ENCODE measurements around the gene LEPR.
A peak's percentile ranks its signal among the peaks of the same experiment; 100 is the strongest.

LEPR gene

DNA sequence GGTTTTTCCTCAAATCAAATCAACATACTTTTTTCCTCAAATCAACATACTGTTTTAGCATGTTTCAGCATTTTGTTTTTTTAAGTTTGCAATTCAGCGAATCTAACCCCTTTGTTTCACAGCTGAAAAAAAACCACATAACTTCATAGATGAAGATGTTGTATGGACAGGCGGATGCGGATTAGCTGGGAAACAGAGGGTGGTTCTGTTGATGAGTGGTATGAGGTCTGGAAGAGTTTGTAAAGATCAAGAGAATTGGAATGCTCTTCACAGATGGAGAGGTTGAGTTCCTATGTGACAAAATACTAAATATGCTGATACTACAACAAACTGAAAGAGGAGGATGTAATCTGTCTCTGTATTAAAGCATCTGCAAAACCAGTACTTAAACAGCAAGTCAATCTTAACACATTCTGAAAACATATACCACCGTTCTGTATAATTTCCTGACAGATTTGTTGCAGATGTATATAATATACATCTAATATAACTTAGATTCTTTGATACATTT is 10.6 kb upstream of the LEPR start:
- DNase-seq = no peak

DNA sequence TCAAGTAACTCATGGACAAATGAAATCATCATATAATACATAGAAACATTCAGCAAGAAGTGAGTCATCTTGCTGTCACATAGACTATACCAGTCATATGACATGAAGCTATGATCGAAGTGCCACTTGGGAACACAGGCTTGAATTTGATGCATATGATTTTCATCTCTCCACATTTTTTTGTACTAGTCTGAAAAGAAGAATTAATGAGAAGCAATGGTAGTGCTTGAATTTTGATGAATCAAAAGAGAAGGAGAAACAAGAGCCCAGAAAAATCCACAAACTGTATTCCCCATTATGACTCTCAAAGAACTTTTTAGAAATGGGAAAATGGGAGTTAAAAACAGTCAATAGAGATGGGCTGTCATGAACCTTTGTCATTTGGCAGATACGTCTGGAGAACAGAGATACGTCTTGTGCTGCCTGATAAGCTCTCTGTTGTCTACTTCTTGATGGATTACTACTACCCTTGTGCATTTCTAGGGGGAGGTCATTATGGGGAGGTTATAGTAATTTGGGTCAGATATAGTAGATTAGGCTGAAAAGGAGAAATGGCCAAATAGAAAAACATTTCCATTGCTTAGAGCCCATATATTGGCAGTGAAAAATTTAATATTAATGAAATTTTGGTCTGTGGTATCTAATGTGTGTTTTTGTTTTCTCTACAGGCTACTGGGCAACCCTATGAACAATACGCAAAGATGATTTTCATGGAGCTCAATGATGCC is 8.0 kb upstream of the LEPR start:
- no peak for DNase-seq

DNA sequence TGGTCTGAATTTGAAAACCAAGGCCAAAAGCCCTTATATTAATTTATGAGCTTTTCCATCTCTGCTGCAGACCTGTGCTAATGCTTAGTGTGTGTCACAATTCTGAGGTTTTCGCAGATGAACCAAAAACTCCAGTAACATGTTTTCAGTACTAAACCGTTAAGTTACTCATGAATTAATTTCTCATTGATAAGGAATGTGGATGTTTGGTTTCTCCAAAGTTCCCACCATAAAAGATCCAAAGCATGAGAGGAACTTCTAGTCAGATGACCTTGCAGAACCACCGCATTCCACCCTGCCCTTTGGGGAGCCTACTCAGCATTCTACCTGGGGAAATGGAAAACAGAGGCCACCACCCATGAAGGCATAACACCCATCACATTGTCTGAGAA is 7.5 kb upstream of the LEPR start:
- DNase-seq = no peak

DNA sequence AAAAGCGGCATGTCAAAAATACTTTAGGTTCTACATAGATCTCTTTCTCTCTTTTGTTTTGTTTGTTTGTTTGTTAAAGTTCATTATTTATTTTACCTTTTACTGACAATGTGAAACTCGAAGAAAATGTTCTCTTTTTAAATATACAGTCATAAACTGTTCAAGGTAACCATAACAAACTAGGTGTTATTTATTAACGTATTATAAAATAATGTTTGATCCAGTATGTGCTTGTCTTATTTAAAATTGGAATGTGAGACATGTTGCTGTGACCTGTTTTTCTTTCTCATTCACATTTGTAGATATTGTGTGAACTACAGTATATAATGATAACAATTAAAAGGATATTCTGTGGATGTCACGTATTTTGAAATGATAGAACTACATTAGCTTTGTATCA is 5.9 kb upstream of the LEPR start:
- no peak for DNase-seq

DNA sequence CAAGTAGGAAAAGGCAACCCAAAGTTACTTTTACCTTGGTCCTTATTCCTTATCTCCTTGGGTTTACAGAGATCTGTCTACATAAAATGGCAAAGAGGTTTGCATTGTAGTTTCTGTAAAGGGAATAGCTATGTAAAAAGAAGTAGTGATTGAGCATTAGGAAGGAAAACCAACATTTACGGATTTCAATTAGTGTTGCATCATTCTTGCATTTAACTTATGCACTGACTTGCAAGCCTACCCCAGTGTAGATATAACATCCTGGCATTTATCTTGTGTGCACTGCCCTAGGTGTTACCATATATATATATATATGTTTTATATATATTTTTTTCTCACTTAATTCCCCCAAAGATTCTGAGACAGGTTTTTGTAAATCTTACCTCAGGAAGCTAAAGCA is 3.7 kb upstream of the LEPR start:
- DNase-seq = no peak

DNA sequence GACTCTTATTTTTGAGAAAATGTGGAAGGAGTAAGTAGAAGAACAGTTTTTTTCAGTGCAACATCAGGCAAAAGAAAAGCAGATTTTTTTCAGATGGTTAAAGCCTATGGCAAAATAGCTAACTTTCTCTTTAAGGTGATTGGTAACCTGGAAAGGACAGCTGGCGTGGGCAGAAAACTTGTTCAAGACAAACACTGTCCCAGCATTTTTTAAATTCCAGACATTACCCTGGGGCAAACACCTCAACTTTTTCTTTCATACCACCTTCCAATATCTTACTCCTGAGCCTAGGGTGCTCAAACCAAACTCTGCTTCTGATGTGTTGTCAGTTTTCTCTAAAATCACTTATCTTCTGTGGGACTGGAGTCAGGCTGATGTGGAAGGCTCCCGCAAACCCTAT is 2.7 kb upstream of the LEPR start:
- DNase-seq = no peak

DNA sequence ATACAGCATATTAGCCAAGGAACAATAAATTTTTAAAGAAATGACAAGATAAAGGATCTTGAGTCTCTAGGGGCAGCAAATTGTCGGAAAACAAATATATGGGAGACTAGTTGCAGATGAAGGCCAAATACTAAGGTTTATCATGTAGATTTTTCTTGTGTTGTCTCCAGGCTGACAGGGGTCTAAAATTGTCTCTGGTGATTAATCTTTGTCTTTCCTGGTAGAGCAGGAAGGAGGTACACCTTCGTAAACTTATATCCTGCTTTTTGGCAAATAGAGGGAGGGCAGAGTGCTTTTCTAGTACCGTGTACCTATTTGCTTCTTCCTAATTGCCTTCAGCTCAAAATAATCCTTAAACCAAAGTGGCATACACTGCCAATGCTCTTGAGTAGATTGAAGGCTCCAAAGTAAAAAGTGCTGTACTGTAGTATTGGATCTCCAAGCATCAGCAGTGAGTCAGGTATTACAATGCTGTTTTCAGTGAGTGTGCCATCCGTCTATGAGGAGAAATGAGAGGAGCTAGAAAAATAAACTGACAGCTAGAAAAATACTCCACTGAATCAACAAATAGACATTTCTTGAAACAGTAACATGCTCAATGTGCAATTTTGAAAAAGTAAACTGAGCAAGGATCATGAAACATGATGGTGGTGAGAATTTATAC is 1.8 kb upstream of the LEPR start:
- DNase-seq = no peak

DNA sequence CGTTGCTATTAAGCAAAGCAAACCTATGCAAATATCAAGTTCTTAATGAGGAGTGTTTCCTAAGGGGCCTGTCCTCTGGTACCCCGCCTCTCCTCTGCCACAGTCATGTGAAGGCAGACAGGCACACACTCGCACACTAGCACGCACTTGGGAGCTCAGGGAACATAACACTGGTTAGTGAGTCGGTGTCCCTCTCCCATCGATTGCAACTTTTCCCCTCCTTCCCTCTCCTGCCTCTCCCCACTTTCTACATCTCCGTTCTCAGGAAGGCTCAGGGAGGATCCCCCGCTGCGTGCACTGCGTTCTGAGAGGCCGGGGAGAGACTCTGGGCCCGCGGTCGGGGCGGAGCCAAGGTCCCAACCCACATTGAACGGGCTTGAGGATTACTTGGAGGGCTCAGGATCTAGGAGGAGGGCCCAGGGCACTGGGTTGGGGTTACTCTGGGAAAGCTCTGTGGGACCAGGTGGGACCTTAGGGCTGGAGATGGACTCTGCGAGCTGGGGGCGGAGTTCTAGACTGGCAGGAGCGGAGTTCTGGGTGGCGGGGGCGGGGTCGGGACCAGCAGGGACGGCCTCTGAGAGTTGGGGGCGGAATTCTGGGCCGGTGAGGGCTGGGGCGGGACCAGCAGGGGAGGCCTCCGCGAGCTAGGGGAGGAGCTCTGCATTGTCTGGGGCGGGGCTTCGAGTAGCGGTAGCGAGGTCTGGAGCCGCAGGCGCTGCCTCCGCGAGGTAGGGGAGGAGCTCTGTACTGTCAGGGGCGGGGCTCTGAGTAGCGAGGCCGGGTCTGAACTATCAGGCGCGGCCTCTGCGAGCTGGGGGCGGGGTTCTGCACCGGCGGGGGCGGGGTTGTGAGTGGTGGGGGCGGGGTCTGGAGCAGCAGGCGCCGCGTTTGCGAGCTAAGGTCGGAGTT is 533 bp upstream of the LEPR start:
- DNase-seq = peak; percentile 91

DNA sequence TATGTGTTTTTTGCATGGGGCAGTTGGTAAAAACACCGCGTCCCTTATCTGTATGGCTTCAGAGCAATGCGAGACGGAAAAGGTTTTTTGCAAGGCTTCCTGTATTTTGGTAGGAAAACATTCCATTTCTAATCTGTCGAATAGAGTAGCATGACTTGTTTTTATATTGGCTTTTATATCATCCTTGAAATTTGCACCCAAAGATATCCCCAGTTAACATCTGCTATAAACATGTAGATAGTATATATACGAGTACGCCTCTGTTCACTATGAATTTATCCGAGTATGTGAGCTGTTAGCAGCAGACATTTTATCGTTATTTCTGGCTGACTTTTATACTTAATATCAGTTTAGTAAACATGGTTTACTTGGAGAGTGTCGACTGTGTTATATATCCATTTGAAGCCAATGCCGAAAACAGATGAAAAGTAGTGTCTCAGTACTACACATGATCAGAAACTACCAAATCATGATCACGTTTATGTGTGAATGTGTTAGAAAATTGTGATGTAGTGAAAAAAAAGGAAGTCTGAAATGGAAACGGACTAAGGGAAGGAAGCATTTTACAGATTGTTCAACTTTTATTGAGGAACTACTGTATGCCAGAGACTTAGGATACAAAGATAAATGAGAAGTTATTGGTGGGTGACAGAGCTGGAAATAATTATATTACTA is 1.0 kb downstream of the LEPR start:
- DNase-seq = no peak

DNA sequence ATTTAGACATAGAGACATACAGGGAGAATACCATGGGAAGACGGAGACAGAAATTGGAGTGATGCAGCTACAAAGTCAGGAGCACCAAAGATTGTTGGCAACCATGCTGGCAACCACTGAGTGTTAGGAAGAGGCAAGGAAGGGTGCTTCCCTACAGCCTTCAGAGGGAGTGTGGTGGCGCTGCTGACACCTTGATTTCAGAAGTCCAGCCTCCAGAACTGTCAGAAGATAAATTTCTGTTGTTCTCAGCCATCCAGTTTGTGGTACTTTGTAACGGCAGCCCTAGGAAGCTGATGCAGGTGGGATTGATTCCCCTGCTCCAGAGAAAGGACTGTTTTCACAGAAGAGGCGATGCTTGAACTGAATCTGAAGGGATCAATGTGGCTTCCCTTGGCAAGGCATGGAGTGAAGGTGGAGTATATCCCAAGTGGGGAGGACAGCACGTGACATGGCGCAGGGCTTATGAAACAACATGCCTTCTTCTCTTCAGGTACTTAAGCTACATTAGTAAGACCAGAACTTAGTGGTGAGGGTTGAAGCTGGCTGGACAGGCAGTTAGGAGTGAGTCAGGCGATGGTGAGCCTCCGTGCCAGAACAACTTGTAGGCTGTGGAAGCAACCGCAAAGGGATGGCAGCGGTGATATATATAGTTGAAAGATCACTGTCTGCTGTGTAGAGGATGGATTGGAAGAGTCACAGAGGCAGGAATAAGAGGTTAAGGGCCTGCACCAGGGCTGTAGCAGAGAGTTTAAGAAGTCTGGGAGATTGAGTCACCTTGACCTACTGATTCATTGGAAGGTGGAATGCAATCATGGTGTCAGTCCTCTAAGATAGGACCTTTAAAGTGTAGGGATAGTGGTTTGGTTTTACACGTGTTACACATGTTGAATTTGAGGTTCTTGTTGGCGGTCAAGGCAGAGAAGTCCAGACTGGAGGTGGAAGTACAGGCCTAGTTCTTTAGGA is 2.1 kb downstream of the LEPR start:
- DNase-seq = no peak

DNA sequence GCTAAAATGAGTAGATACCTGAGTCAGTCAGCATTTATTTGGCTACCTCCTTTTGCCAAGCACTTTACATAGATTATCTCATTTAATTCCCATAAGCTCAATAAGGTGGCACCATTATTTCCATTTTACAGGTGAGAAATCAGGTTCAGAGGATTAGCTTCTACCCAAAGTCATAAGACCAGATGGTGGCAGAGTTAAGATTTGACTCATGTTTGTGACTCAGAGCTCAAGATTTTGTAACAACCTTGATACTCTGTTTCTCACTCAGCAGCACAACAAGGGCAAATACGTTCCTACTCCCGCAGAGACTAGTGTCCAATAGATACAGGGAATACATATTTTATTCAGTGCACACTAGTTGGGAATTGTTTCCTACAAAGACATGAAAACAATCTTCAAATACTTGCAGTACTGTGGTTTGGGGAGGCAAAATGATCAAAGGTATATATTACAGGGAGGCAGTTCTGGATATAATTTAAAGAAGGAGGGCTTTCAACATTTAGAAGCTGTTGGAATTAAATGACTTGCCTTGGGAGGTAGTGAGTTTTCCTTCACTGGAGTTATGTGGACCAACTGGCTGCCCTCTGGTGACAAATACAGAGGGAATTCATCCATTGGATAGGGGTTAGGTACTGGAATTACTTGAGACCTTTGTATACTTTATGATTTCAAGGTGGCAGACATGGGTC is 3.6 kb downstream of the LEPR start:
- peak; percentile 92 for DNase-seq

DNA sequence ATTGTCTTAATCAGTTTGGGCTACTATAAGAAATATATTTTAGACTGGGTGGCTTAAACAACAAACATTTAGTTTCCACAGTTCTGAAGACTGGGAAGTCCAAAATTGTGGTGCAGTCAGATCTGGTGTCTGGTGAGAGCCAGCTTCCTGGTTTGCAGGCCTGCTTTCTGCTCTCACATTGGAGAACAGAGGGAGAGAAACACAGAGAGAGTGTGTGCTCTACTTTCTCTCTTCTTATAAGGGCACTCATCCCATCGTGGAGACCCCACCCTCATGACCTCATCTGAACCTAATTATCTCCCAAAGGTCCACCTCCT is 4.1 kb downstream of the LEPR start:
- no peak for DNase-seq

DNA sequence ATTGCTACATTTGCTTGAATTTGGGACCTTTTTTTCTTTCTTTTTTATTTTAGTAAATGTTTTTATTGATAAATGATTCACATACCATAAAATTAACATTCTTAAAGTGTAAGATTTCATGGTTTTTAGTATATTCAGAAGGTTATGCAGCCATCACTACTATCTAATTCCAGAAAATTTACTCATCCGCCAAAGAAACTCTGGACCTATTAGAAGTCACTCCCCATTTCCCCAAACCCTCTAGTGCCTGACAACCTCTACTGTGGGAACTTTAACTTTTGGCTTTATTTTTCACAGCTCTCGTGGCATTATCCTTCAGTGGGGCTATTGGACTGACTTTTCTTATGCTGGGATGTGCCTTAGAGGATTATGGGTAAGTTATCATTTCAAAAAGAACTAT is 4.5 kb downstream of the LEPR start:
- DNase-seq = no peak

DNA sequence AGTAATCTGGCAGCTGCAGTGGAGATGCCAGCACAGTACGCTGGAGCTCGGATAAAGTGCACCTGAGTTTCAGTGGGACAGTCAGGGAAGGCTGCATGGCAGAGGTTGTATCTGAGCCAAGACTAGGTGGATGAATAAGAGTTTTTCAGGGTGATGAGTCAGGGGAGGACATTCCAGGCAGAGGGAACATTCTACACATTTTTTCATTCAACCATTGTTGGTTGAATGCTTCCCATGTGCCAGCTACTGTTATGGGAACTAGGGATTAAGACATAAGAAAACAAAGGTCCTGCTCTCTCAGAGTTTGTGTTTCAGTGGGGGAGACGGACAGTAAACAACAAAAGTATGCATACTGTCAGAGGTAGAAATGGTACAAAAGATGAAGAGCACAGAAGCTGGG is 5.2 kb downstream of the LEPR start:
- peak; percentile 87 for DNase-seq

DNA sequence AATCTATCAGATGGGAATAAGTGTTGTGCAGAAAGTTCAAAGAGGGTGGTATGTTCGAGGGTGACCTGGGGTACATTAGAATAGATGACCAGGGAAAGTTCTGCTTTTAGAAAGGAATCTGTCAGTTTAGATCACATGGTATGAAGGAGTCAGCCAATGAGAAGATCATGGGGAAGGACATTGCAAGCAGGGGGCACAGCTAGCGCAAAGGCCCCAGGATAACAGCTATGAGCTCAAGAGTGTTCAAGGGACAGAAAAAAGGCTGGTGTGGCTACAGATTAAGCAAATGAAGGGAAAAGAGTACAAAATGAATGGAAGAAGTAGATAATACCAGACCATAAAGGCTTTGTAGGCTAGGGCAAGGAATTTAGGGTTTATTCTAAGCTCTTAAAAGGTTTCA is 8.6 kb downstream of the LEPR start:
- no peak for DNase-seq

DNA sequence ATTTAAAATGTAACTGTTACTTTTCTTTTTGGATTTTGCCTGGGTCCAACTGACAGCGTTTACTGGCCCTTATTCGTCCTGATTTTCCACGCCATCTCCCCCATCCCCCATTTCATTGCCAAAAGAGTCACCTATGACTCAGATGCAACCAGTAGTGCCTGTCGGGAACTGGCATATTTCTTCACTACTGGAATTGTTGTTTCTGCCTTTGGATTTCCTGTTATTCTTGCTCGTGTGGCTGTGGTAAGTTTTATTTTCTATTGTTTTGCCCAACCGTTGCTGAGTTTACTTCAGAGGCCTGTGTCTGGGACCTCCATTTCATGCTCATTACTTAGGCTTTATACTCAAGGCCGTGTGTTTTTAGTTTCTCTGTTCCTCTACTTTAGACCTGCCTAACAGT is 9.3 kb downstream of the LEPR start:
- DNase-seq = peak; percentile 73

DNA sequence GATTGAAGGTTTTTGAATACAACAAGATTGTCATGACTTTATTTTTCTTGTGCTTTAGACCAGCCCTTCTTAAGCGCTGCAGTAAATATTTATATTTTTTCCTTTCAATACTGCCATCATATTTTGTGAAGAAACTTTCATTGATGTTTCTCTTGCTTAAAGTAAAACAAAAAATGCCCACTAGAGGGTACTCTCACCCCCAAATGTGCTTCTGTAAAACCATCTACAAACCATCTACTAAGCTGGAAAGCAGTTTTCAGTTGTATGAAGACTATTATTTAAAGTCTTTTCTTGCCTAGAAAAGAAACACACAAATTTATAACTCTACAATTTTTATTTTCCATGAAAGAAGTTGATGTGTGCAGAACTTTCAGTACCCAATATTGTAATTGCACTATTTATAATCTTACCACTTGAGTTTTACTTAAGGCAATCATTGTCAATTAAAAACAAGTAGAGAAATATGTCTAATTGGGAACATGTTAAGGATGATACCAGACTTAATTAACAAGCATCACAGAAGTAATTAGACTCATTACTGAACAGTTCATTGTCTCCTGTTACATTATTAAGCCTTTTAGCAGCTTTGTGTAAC is 10.7 kb downstream of the LEPR start:
- DNase-seq = peak; percentile 28

DNA sequence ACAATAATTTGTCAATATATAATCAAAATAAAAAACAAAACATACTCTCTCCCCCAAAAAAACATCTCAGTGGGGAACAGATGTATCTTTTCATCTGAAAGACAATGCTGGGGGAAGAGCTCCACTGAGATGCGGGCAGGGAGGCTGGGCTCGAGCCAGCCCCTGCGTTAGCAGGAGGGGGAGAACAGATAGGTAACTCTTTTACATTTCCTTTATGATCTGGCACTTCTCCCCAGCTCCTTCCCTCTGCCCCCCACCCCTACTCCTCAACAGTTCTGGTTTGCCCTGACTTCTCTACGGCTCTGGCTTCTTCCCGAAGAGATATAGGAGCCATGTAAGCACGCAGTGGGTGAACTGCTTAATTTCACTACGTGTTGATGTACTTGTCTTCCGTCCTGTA is 12.4 kb downstream of the LEPR start:
- no peak for DNase-seq

DNA sequence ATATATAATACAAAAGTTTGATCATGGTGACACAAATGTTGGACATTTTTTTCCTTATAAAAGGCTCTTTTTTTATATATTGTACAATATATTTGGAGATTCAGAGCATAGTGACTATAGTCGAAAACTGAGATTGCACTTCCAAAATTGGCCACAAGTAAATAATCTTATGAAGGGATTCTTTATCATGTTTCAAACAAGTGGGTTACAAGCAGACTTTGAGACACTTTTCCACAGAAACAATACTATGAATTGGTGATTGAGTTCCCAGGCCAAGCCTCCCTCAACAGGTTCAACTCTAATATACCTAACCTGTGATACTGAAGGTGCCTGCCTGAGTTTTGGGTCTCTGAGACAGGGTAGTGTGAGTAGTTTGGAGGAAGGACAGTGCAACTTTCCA is 13.8 kb downstream of the LEPR start:
- DNase-seq = no peak

DNA sequence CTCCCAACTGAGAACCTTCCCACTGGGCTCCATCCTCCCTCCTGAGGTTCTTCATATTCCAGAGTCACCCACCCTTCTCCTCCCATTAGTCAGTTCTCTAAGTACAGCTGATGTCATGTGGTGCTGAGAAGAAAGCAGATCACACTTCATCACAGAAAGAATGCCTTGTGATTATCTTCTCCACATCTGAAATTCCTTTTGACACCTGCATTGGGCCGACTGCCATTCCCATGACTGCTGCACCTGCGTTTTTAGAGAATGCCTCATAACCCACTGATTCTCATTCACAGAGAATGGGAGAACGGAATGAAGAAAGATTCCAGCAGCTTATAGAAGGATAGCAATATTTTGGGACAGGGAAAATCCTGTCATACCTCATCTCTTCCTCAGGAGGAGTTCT is 14.3 kb downstream of the LEPR start:
- DNase-seq = peak; percentile 62

DNA sequence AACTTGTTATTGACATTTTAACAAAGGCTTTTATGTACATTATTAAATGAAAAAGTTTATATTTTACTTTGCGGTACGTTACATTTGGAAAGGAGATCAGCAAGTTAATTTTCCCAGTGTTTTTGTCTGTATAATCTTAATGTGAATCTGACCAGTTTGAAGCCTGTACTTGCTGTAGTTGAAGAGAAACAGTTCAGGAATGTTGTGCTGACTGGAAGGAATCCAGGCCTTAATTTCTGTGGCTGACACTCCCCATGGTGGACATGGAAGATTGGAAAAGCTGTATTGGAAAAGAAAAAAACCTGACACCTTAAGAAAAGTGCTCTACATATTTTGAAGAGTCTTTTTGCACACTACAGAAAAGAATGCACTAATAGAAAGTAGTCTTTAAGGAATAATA is 15.5 kb downstream of the LEPR start:
- DNase-seq = peak; percentile 60

All from NCI-H226 (cell line).